KOPT-K1 (cell line): ENCODE measurements around the gene BBS12.

Experiments
- H3K27ac ChIP-seq: fragments of 200-600 bp; sonication (generic); 2 replicates; pipeline ENCODE4 v1.5.1; 2016; ENCODE audit warnings: antibody characterized with exemption, mild to moderate bottlenecking, low read depth, low read length; ENCODE audit not compliant: poor library complexity, severe bottlenecking
- H3K36me3 ChIP-seq: fragments of 200-600 bp; sonication (generic); 2 replicates; pipeline ENCODE4 v1.5.1; 2017; ENCODE audit warnings: antibody characterized with exemption, mild to moderate bottlenecking, low read length, moderate library complexity; ENCODE audit not compliant: insufficient read depth
- H3K9me3 ChIP-seq: fragments of 200-600 bp; sonication (generic); 2 replicates; pipeline ENCODE4 v1.5.1; 2017; ENCODE audit warnings: antibody characterized with exemption, low read length, mild to moderate bottlenecking; ENCODE audit not compliant: insufficient read depth, poor library complexity, severe bottlenecking

Gene BBS12

GRCh38 chr4:122742933-122743829 is 10.7 kb downstream of the BBS12 start:
- no peak overlapping the region for H3K27ac ChIP-seq
- no peaks in the 10 kb centered on the region for H3K9me3 ChIP-seq
- no peaks in the 10 kb centered on the region for H3K36me3 ChIP-seq

DNA sequence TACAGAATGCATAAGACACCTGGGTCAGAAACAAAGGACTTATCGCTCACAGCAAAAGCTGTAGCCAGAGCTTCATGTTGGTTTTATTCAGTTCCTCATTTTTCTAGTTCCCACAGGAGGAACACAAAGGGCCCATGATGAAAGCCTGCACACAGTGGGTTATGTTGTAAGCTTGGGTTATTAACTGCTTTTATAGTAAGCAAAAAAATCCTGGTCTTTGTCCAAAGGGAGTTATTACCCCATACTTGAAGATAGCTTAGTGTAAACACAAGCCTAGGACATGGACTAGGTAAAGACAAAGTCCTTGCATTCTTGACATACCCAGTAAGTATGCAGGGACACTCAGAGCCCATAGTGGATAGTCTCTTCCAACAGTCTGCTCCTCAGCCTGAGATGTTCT is 11.7 kb downstream of the BBS12 start:
- Histone ChIP-seq H3K36me3 (no peaks in the 10 kb centered on the region), H3K27ac (no peak overlapping the region), H3K9me3 (no peaks in the 10 kb centered on the region)

- H3K27ac ChIP-seq = no peak overlapping the region
- H3K9me3 ChIP-seq = no peaks in the 10 kb centered on the region
- no peaks in the 10 kb centered on the region for H3K36me3 ChIP-seq
Measured at GRCh38 chr4:122746485-122746965, 14.0 kb downstream of the BBS12 start.

DNA sequence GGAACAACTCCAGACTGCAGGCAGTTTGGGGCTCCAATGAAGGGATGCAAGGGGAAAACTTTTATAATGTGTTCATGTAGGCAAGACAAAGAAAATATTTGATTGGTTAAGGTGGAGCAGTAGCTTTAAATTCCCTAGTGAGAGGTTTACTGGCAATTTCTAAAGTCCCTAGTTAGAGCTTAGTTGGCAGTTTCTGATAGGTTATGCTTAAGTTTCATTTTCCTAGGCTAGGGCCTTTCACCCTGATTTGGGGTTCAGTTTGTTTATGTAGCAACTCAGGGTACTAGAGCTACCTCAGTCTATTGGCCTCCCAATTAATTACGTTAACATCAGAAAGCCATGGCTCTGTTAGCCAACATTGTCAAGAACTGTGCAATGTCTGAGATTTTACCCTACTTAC is 14.6 kb downstream of the BBS12 start:
- H3K27ac ChIP-seq = no peak overlapping the region
- no peaks in the 10 kb centered on the region for H3K9me3 ChIP-seq
- H3K36me3 ChIP-seq = no peaks in the 10 kb centered on the region

- H3K36me3 ChIP-seq = no peaks in the 10 kb centered on the region
- no peak overlapping the region for H3K27ac ChIP-seq
- H3K9me3 ChIP-seq = no peaks in the 10 kb centered on the region
Measured at GRCh38 chr4:122747883-122748282, 15.4 kb downstream of the BBS12 start.

- no peak overlapping the region for H3K27ac ChIP-seq
- H3K9me3 ChIP-seq = no peaks in the 10 kb centered on the region
- no peaks in the 10 kb centered on the region for H3K36me3 ChIP-seq
Measured at GRCh38 chr4:122749704-122750454, 17.4 kb downstream of the BBS12 start.

DNA sequence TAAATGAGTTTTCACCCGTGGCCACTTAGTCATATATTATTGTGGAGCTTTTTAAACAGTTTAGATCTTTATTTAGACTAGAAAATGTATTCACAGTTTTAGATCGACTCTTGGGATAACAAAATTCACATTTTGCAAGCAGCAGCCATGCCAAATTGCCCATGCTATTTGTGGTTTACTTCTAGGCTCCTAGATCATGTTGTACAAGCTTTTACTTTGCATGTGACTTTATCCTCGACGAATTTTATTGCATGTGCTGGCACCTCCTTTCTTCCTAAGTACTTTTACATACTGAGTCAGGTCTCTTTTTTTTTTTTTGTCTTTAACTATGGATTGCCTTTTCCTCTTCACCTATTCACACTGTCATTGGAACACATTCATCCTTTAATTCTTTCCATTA is 23.2 kb downstream of the BBS12 start:
- Histone ChIP-seq H3K27ac (no peak overlapping the region), H3K36me3 (no peaks in the 10 kb centered on the region), H3K9me3 (no peaks in the 10 kb centered on the region)

DNA sequence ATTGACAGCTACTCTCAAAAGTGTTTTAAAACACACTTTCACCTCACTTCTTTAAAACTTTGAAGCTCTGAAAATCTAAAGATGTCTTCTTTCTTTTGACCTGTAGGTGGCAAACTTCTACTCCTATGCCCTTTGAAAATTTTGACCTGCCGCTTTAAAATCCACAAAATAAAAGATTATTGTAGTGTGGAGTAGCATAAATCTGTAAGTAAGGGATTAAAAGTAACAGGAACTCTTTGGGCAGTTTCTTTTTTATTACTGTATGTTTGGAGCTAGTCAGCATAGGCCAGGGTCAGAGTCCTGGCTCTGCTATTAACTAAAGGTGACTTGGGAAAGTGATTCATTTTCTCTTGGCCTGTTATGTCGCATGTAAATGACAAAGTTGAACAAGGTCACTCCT is 25.5 kb downstream of the BBS12 start:
- Histone ChIP-seq H3K9me3 (no peaks in the 10 kb centered on the region), H3K27ac (no peak overlapping the region), H3K36me3 (no peaks in the 10 kb centered on the region)

DNA sequence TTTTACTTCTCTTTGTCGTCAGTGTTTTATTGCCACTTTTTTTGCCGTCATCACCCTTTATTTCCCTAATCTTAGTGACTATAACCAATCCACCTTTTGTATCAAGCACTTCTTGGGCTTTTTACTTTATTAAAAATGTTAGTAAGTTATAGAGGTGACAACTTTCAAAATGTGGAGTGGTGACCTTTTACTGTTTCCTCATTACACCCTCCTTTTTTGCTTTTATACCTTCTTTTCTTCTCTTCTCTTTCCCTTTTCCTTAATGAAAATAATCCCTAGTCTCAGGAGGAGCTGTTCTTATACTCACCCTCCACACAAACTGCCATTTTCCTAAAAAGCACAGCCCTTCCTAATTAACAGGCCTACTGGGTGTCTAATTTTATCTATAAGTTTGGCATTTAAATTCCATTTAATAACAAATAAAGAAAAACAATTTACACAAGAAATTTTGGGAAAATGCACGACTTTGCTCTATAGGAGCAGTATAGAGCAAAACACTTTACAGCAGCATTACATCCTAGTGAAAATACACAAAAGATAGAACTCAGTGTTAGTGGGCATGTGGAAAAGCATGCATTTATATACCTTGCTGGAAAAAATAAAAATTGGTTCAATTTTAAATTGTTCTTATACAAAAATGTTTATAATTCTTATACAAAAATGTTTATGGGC is 27.3 kb downstream of the BBS12 start:
- H3K36me3 ChIP-seq = no peaks in the 10 kb centered on the region
- no peak overlapping the region for H3K27ac ChIP-seq

DNA sequence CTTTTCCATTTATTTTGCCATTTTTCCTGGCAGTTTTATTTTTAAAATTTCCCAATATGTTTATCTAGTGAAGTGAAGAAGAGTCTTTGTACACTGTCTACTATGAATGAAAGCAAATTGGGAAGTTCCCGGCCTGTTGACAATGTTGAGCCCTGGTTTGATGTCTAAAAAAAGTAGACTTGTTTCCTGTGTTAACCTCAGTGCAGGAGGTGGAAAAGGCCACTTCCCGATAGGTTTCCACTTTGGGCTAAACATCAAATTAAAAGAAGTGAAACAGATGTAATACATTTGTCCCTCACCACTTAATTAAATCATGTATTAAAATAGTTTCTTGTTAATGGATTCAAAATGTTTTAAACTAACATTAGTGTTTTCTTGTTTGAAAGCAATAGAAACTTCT is 30.0 kb downstream of the BBS12 start:
- Histone ChIP-seq H3K27ac (no peak overlapping the region), H3K36me3 (no peaks in the 10 kb centered on the region), H3K9me3 (no peaks in the 10 kb centered on the region)

More for the DNA sequence above, 27.3 kb downstream of the BBS12 start:
- H3K9me3 ChIP-seq = no peaks in the 10 kb centered on the region

DNA sequence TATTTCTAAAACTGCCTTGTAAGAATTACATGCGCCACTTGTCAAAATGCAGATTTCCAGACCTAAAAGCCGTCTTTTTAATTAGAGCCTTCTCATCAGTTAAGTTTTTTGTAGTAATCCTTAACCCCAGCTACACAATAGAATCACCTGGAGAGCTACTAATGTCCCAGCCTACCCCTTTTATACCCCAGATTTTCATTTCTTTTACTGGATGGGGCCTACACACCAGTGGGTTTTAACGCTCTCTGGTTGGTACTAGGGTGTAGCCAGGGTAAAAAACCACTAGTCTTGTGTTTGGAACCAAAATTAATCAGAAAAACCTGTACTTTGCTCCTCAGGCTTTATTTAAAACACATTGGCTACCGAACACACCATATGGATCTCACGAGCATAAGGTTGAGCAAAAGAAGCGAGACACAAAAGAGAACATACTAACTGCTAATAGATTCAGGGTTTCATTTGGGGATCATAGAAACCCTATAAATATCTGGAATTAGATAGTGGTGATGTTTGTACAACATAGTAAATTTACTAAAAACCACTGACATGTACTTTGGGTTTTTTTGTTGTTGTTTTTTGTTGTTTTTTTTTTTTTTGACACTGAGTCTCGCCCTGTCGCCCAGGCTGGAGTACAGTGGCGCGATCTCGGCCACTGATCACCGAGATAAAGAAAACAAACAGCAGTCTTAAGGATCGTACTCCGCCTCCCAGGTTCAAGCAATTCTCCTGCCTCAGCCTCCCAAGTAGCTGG is 30.6 kb downstream of the BBS12 start:
- no peaks in the 10 kb centered on the region for H3K36me3 ChIP-seq
- H3K27ac ChIP-seq = no peak overlapping the region
- H3K9me3 ChIP-seq = no peaks in the 10 kb centered on the region

- Histone ChIP-seq H3K27ac (no peak overlapping the region), H3K9me3 (no peaks in the 10 kb centered on the region), H3K36me3 (no peaks in the 10 kb centered on the region)
Measured at GRCh38 chr4:122764071-122764820, 31.7 kb downstream of the BBS12 start.

DNA sequence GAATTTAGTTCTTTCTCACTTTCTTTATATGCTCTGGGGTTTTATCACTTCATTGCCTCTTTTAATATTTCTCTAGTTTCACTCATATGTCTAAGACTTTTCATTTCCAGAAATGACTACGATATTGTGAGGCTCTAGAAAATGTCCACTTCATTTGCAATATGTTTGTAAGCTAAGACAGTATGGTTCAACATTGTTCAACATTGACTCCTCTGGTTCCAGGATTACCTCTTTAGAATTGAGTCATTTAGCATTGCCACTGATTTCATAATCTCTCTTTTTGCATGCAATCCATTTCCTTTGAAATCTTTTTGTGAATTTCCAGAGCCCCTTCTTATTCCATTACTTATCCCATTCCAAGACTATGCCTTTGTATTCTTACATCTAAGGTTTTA is 32.3 kb downstream of the BBS12 start:
- Histone ChIP-seq H3K27ac (no peak overlapping the region), H3K9me3 (no peaks in the 10 kb centered on the region), H3K36me3 (no peaks in the 10 kb centered on the region)

DNA sequence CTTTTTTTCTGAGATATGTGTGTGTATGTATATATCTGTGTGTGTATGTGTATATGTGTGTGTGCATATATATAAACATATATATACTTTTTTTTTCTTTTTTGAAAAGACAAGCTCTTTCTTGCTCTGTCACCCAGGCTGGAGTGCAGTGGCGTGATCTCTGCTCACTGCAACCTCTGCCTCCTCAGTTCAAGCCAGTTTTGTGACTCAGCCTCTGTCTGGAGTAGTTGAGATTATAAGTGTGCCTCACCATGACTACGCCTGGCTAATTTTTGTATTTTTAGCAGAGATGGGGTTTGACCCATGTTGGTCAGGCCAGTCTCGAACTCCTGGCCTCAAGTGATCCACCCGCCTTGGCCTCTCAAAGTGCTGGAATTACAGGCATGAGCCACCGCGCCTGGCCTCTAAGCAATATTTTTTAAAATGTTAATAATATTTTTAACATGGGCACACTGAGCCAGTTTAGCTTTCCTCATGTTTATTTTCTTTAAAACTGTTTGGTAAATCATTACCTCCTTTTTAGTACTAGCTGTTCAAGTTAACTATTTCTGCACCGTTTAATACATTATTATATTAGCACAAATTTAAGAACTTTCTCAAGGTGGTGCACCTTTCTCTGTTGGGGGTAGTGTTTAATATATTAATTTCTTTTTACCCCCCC is 33.3 kb downstream of the BBS12 start:
- H3K27ac ChIP-seq = no peak overlapping the region
- no peaks in the 10 kb centered on the region for H3K36me3 ChIP-seq
- no peaks in the 10 kb centered on the region for H3K9me3 ChIP-seq
